PC-3 (cell line): ENCODE results near the gene ECSIT.

Source experiments
- EZH2 ChIP-seq: fragments of 300-600 bp; sonication (generic); IDR thresholded peaks from one replicate; pipeline ENCODE4 v1.6.1; 2017; ENCODE audit warnings: antibody characterized with exemption, mild to moderate bottlenecking, low read length; ENCODE audit not compliant: unreplicated experiment
- TF ChIP-seq, protein P1 (sequence below): fragments of 300-600 bp; sonication (generic); conservative IDR thresholded peaks from 2 replicates; pipeline ENCODE4 v1.5.1; 2017; ENCODE audit warnings: antibody characterized with exemption, low read depth, mild to moderate bottlenecking, low read length

DNA sequence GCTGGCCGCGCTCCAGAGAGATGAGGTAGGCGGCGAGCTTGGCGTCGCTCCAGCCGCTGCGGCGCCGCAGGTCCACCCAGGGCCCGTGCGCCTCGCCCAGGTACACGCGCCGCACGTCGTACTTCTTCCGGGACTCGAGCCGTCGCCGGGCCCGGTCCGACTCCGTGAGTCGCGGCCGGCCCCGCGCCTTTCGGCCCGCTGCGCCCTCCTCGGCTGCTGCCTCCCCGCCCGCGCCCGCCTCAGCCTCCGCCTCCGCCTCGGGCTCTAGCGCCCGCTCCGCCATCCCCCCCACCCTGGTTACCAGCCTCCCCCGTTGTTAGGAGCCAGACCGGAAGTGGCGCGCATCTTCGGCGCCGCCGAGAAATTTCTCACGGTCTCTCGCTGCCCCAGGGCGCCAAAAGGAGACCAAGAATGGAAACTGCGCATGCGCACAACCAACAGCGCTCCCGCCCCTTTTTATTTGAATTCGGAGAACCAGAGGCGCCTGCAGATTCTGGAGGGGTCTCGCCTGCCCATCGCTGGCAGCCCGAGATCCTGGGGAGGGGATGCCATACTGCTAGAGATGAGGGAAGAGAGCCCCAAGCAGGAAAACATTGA is 23.3 kb downstream of the ECSIT start, which contains the start of gene ZNF653:
- TF ChIP-seq, protein P1, sequence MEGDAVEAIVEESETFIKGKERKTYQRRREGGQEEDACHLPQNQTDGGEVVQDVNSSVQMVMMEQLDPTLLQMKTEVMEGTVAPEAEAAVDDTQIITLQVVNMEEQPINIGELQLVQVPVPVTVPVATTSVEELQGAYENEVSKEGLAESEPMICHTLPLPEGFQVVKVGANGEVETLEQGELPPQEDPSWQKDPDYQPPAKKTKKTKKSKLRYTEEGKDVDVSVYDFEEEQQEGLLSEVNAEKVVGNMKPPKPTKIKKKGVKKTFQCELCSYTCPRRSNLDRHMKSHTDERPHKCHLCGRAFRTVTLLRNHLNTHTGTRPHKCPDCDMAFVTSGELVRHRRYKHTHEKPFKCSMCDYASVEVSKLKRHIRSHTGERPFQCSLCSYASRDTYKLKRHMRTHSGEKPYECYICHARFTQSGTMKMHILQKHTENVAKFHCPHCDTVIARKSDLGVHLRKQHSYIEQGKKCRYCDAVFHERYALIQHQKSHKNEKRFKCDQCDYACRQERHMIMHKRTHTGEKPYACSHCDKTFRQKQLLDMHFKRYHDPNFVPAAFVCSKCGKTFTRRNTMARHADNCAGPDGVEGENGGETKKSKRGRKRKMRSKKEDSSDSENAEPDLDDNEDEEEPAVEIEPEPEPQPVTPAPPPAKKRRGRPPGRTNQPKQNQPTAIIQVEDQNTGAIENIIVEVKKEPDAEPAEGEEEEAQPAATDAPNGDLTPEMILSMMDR: no peak
- no peak for TF ChIP-seq EZH2
